GM23338 (cell line): ENCODE results near the gene VPS13A.

Source experiments
- EZH2 ChIP-seq: fragments of 200-600 bp; sonication (generic); IDR thresholded peaks from one replicate; pipeline ENCODE4 v1.8.0; 2017; ENCODE audit warnings: antibody characterized with exemption, mild to moderate bottlenecking, low read depth; ENCODE audit not compliant: unreplicated experiment
- JUNB ChIP-seq: IDR thresholded peaks from one replicate; pipeline ENCODE4 v1.6.1; 2016; ENCODE audit warnings: antibody characterized with exemption; ENCODE audit not compliant: unreplicated experiment
- NANOG ChIP-seq: IDR thresholded peaks from 2 replicates; pipeline ENCODE4 v1.6.1; 2016; ENCODE audit warnings: antibody characterized with exemption, borderline replicate concordance
- POLR2AphosphoS5 ChIP-seq: IDR thresholded peaks from 2 replicates; pipeline ENCODE4 v1.6.1; 2016; ENCODE audit warnings: antibody characterized with exemption, low read depth
- TF ChIP-seq, protein P1 (sequence below), 2 experiments: fragments of 200-600 bp in 1 of 2; sonication (generic) in 1 of 2; conservative IDR thresholded peaks; 2 replicates each; pipeline versions ENCODE4 v1.5.1 to v1.6.1; 2016 to 2017; ENCODE audit warnings: antibody characterized with exemption in 2 of 2, low read depth in 2 of 2, mild to moderate bottlenecking in 2 of 2, moderate library complexity in 1 of 2

DNA sequence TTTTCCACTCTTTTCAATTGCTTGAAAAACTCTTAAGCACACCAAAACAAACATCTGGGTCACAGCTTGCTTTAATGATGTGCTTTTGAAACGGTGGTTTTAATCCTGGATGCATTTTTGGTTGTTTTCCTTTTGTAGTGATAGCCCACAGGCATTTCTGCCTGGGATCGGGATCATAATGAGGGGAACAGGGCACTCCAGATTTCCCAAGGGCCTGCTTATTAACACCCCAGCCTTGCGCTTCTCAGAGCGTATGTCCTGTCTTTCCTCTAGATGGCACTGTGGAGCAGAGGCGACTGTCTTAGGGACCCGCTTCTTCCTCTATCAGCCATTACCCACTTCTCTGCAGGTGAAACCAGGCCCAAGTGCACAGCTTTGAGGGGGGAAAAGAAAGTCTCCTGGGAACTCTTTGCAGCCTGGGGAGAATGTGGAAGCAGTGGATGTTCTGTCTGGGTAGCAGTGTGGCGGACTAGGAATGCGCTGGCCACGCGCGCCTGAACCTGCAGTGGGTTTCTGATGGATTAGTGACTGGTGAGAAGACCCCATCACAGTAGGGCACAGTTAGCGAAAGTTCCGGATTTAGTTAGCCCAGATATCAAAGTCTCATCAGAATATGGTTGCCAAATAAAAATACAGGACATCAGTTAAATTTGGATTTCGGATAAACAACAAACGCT, 280.7 kb downstream of the VPS13A start:
- TF ChIP-seq JUNB (no peak), EZH2 (no peak), POLR2AphosphoS5 (no peak), NANOG (no peak)
- TF ChIP-seq, protein P1, sequence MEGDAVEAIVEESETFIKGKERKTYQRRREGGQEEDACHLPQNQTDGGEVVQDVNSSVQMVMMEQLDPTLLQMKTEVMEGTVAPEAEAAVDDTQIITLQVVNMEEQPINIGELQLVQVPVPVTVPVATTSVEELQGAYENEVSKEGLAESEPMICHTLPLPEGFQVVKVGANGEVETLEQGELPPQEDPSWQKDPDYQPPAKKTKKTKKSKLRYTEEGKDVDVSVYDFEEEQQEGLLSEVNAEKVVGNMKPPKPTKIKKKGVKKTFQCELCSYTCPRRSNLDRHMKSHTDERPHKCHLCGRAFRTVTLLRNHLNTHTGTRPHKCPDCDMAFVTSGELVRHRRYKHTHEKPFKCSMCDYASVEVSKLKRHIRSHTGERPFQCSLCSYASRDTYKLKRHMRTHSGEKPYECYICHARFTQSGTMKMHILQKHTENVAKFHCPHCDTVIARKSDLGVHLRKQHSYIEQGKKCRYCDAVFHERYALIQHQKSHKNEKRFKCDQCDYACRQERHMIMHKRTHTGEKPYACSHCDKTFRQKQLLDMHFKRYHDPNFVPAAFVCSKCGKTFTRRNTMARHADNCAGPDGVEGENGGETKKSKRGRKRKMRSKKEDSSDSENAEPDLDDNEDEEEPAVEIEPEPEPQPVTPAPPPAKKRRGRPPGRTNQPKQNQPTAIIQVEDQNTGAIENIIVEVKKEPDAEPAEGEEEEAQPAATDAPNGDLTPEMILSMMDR (conservative IDR thresholded peaks at IDR 0.05; ENCODE audit: low read depth in 2 of 2): peak; percentile 87 to 91
